Right lobe of liver (tissue), 6 donors: ENCODE data around the gene PIAS4. TPM values are rescaled to one million over a fixed set of nuclear protein-coding genes. Genes with fewer than 3 reads are reported as not detected.

Source experiments
- ATAC-seq, 4 donors: fragments of 200-7000 bp; cut with Tn5 transposase; one replicate each; pipeline ENCODE4 v1.9.1; 2020; ENCODE audit warnings: mild to moderate bottlenecking in 4 of 4, moderate library complexity in 4 of 4
- DNase-seq, 3 donors: peaks; one replicate each; pipeline ENCODE4 v3.0.0-alpha.2; 2020
- H3K27ac ChIP-seq, 3 donors: fragments of 200-600 bp; one replicate each; pipeline ENCODE4 v1.8.0; 2022
- H3K27me3 ChIP-seq, 2 donors: fragments of 200-600 bp; one replicate each; pipeline ENCODE4 v1.8.0; 2022
- H3K36me3 ChIP-seq, 4 donors: fragments of 200-600 bp; sonication (generic) in 1 of 4; one replicate each; pipeline versions ENCODE4 v1.5.1 to v1.8.0; 2017 to 2022; ENCODE audit warnings: control low read depth in 1 of 4
- H3K4me1 ChIP-seq, 4 donors: fragments of 200-600 bp; sonication (generic) in 1 of 4; one replicate each; pipeline versions ENCODE4 v1.5.1 to v1.8.0; 2017 to 2022; ENCODE audit warnings: control low read depth in 1 of 4
- H3K4me3 ChIP-seq, 3 donors: fragments of 200-600 bp; one replicate each; pipeline ENCODE4 v1.8.0; 2022
- H3K9me3 ChIP-seq, 4 donors: fragments of 200-600 bp; sonication (generic) in 1 of 4; one replicate each; pipeline versions ENCODE4 v1.5.1 to v1.8.0; 2017 to 2022; ENCODE audit warnings: control low read depth in 1 of 4
- POLR2A ChIP-seq: fragments of 450-650 bp; IDR thresholded peaks from one replicate; pipeline ENCODE4 v1.6.1; 2017; ENCODE audit warnings: antibody characterized with exemption, mild to moderate bottlenecking
- WGBS: methylation state at CpG from one replicate; pipeline ENCODE4 v1.1.6; 2018; ENCODE audit warnings: low coverage, low lambda C conversion rate; ENCODE audit not compliant: insufficient coverage; ENCODE audit errors: missing lambda C conversion rate; 5-methylcytosine and 5-hydroxymethylcytosine counted together
- intact Hi-C, 2 donors: fragments of 100-400 bp; cut with DNase I; formaldehyde crosslinking; loops; one replicate each; pipeline versions ENCODE4 v1.11.2 to v1.14.1; 2022
- microRNA counts: library from miRNA; unstranded; fragments of <30 nt; microRNA quantifications from one replicate; lab custom pipeline; 2016
- microRNA-seq, 2 donors: library from miRNA; unstranded; fragments of <30 nt; microRNA quantifications; one replicate each; pipeline ENCODE4, GENCODE V29; 2019 to 2020
- small RNA-seq, 2 experiments: library from RNA; depleted of rRNA; stranded (forward); fragments of <200 nt; gene quantifications; one replicate each; pipeline ENCODE3, GENCODE V24; 2016
- total RNA-seq, 6 experiments: library from RNA; depleted of rRNA in 2 of 6; stranded (reverse); fragments of >200 nt in 2 of 6; fragmentation: NEBNext Ultra II Directional in 3 of 6; extraction: Animal tissue kit (Norgen Biotek cat#: 25700) in 3 of 6; gene quantifications; one replicate each; pipeline versions ENCODE4 v1.1.0 to v1.2.4, GENCODE V29; 2016 to 2023
- TF ChIP-seq, protein P1 (sequence below), 4 donors: fragments of 200-600 bp in 3 of 4; fragments of 450-650 bp in 1 of 4; IDR thresholded peaks; one replicate each; pipeline versions ENCODE4 v1.5.1 to v1.8.0; 2016 to 2022; ENCODE audit warnings: antibody characterized with exemption in 4 of 4, mild to moderate bottlenecking in 2 of 4
- donor health status: DM: no; HTN: yes; CAD: no.
- donor health status: DM: no; HTN: no; CAD: no.
- donor health status: DM: no; HTN: no; CAD: no.
- donor health status: DM: no; HTN: yes; CAD: no.
- donor health status: DM: no; HTN: yes; CAD: no.

PIAS4 gene
- total RNA-seq, 6 experiments from 2014 or later: 9.9 to 20.0 (median 14.9) TPM

- Histone ChIP-seq H3K27ac (no peak overlapping the region), H3K9me3 (no peaks in the 10 kb centered on the region), H3K27me3 (no peaks in the 10 kb centered on the region), H3K4me1 (no peaks in the 10 kb centered on the region), H3K4me3 (no peak overlapping the region), H3K36me3 (peaks cover 0 to 13% (median 4%) of the 10 kb centered on the region in 4 donors)
- ATAC-seq (no peak), DNase-seq (no peak)
- no peak for TF ChIP-seq POLR2A
- TF ChIP-seq, protein P1, sequence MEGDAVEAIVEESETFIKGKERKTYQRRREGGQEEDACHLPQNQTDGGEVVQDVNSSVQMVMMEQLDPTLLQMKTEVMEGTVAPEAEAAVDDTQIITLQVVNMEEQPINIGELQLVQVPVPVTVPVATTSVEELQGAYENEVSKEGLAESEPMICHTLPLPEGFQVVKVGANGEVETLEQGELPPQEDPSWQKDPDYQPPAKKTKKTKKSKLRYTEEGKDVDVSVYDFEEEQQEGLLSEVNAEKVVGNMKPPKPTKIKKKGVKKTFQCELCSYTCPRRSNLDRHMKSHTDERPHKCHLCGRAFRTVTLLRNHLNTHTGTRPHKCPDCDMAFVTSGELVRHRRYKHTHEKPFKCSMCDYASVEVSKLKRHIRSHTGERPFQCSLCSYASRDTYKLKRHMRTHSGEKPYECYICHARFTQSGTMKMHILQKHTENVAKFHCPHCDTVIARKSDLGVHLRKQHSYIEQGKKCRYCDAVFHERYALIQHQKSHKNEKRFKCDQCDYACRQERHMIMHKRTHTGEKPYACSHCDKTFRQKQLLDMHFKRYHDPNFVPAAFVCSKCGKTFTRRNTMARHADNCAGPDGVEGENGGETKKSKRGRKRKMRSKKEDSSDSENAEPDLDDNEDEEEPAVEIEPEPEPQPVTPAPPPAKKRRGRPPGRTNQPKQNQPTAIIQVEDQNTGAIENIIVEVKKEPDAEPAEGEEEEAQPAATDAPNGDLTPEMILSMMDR (IDR thresholded peaks at IDR 0.05): no peak
- 60% methylated on average over 15 of the region's 31 CpGs for WGBS
- intact Hi-C loops: no loop called here
These were observed 80.5 kb downstream of the PIAS4 start for GRCh38 chr19:4087787-4088679.

- Histone ChIP-seq H3K36me3 (peaks cover 0 to 16% (median 4%) of the 10 kb centered on the region in 4 donors), H3K27ac (peak overlapping the region in 1 of 3 donors; percentile 43), H3K4me3 (no peak overlapping the region), H3K9me3 (no peaks in the 10 kb centered on the region), H3K4me1 (no peaks in the 10 kb centered on the region), H3K27me3 (no peaks in the 10 kb centered on the region)
- 48% methylated on average over 2 of the region's 2 CpGs for WGBS
- intact Hi-C loops: no loop called here
- peak; percentile 3 to 35 (median 6) for ATAC-seq
- TF ChIP-seq, protein P1 (IDR thresholded peaks at IDR 0.05): no peak
- no peak for TF ChIP-seq POLR2A
- DNase-seq: no peak
These were observed 81.4 kb downstream of the PIAS4 start for GRCh38 chr19:4088975-4089374.

MicroRNAs encoded within 50 kb of the gene (microRNA counts, 767-probe panel; counts per million panel counts)
- microRNA hsa-miR-637 (lab: Ali Mortazavi, UCI): 237 counts per million

Small RNA genes lying within 50 kb of the gene (microRNA-seq; reads per million reads assigned to microRNA genes)
- gene MIR637: 0 reads per million in 2 donors

Small RNA genes lying within 50 kb of the gene (small RNA-seq; reads per million reads assigned to genes)
- 30.5 to 32.8 reads per million in 2 experiments for gene SNORD37

Other genes starting within 250 kb of the PIAS4 start
- 10 to 100 TPM; 10.1 to 24.1 (median 12.6) TPM for gene APBA3, start 246.0 kb upstream of the PIAS4 start, total RNA-seq
- gene MRPL54, start 245.1 kb upstream of the PIAS4 start, total RNA-seq: 10 to 100 TPM; 52.5 to 81.2 (median 61.9) TPM
- gene RAX2, start 235.5 kb upstream of the PIAS4 start, total RNA-seq: not detected
- gene MATK, start 221.4 kb upstream of the PIAS4 start, total RNA-seq: 1 to 10 TPM in 3 of 6 experiments, under 1 TPM in 3; 0.49 to 2.5 (median 0.90) TPM
- not detected for gene ZFR2, start 138.7 kb upstream of the PIAS4 start, total RNA-seq
- not detected for gene ATCAY, start 127.1 kb upstream of the PIAS4 start, total RNA-seq
- gene NMRK2, start 74.7 kb upstream of the PIAS4 start, total RNA-seq: under 1 TPM in 1 of 6 experiments, not detected in 5; 0.17 TPM
- gene DAPK3, start 36.6 kb upstream of the PIAS4 start, total RNA-seq: 10 to 100 TPM; 13.1 to 63.7 (median 24.9) TPM
- gene EEF2, start 22.3 kb upstream of the PIAS4 start, total RNA-seq: 1,000 to 10,000 TPM in 4 of 6 experiments, 100 to 1,000 TPM in 2; 933 to 1,231 (median 1,031) TPM
- 10 to 100 TPM; 19.0 to 38.5 (median 27.7) TPM for gene ZBTB7A, start 59.2 kb downstream of the PIAS4 start, total RNA-seq
- 10 to 100 TPM; 50.2 to 75.7 (median 59.8) TPM for gene MAP2K2, start 116.4 kb downstream of the PIAS4 start, total RNA-seq
- gene CREB3L3, start 145.9 kb downstream of the PIAS4 start, total RNA-seq: 100 to 1,000 TPM in 4 of 6 experiments, 10 to 100 TPM in 2; 50.5 to 368 (median 199) TPM
- gene SIRT6, start 174.8 kb downstream of the PIAS4 start, total RNA-seq: 10 to 100 TPM in 3 of 6 experiments, 1 to 10 TPM in 3; 7.9 to 21.6 (median 10.0) TPM
- 1 to 10 TPM; 1.2 to 4.8 (median 2.7) TPM for gene ANKRD24, start 175.0 kb downstream of the PIAS4 start, total RNA-seq
- gene EBI3, start 221.8 kb downstream of the PIAS4 start, total RNA-seq: 1 to 10 TPM in 5 of 6 experiments, under 1 TPM in 1; 0.73 to 4.1 (median 2.0) TPM
- 10 to 100 TPM in 1 of 6 experiments, 1 to 10 TPM in 5; 6.4 to 14.1 (median 8.9) TPM for gene YJU2, start 239.3 kb downstream of the PIAS4 start, total RNA-seq